ENCODE measurements around the gene NRN1.
A peak's percentile ranks its signal among the peaks of the same experiment; 100 is the strongest.
"Not testable (repeated sequence)": the region's sequence is repeated elsewhere in the genome, so short reads cannot be mapped to it uniquely, and the experiment has no call there.

The NRN1 gene, protein sequence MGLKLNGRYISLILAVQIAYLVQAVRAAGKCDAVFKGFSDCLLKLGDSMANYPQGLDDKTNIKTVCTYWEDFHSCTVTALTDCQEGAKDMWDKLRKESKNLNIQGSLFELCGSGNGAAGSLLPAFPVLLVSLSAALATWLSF

DNA sequence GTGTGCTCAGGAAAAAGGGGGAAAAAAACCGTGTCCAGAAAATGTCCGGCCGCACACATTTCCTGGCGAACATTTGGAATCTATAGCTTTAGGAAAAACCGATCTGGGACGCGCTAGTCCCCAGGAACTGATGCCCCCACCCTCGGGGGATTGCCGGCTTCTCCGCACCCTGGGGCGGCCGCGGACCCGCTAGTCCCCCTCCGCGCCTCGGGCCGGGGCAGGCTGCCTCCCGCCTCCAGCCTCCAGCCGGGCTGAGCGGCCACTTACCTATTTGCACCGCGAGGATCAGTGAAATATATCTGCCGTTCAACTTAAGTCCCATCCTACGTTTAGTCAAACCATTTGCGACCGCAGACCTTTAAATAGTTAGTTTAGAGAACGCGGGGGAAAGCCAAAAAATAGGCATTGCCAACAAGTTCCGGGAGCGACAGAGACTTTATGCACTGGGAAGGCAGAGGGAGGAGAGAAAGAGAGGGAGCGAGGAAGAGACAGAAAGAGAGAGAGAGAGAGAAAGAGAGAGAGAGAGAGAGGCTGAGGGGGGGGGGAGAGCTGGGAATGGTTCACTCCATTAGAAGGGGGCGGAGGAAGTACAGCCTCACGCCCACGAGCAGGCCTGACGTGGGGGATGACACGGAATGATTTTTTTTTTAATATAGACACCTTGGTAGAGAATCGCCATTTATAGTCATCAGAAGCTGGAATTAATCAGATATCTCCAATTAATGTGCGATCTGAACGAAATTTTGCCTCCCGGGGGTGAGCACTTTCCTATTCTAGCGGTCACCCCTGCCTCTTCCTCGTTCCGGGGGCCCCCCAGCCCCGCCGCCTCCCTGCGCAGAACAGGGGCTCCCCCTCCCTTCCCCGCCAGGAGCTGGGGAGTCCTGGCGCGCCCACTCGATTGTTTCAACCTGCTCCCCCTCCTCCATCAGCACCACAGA, at the start of gene NRN1:
NRN1 (minus strand) TSS at position 498 of the 938 bp plus-strand sequence; CDS start at position 322, 176 bp downstream.
- no peak for DNase-seq

DNA sequence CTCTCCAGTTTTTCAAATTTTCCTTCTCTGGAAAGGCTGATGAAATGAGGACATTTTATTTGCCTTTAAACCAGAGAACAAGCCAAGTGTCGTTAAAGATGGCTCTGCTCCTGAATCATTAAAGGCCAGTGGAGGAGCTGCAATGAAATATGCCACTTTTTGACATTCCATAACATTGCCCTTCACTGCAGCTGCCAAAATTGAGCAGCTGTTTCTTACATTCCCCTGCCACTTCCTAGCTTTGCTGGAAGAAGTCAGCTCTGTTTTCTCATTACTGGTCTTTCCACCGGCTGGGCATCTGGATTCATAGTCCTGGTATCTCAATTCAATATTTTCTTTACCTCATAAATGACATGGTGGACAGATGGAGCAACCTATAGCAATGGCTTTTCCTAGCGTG, 45.5 kb upstream of the NRN1 start:
- DNase-seq = no peak

DNA sequence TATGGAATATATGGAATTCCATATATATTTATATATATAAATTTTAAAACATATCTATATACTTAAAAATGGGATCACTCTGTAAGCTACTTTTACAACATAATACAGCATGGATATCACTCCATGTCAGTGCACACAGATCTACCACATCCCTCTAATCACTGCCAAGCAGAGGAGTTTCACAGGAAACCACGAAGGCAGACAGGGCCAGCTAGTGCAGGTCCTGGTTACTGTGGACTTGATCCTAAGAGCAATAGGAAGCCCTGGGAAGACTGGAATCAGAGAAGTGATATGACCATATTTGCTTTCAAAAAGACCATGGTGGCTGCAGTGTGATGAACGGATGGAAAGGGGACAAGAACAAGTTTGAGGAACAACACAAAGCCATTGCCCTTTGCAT, 40.0 kb upstream of the NRN1 start:
- no peak for DNase-seq

DNA sequence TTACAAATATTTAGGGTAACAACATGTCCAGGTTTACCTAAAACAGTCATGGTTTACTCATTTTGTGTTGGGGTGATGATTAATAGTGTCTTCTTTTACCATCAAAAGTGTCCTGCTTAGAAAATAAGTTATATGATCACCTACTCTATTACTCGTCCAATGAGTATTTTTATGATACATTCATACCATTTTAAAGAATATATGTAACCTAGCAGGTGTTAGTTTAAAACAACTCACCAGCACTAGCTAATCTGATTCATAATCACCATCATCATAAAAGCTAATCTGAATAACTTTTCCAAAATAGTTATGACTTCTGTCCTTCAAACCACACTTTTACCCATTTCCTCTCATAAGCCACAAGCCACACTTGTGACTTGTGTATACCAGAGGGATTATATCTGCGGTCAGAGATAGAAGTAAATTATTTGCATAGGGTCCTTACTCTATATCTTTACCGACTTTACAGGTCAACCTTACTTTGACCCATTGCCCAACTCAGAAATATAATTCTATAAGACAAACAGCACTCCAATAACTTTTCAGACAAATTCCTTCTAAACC, 33.3 kb upstream of the NRN1 start:
- DNase-seq = no peak

DNA sequence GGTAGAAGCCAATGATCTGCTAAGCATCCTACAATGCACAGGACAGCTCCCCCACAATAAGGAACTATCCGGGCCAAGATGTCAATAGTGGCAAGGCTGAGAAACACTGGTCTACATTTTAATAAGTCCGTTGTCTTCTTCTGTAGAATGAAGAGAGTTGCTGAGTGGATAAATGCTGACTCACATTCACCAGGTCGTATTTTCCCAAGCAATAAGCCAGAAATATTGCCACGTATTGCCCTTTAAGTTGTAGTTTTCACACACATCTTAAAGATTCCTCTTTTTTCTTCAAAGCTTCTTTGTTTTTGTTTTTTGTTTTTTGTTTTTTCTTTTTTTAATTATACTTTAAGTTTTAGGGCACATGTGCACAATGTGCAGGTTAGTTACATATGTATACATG, 30.5 kb upstream of the NRN1 start:
- DNase-seq = no peak

DNA sequence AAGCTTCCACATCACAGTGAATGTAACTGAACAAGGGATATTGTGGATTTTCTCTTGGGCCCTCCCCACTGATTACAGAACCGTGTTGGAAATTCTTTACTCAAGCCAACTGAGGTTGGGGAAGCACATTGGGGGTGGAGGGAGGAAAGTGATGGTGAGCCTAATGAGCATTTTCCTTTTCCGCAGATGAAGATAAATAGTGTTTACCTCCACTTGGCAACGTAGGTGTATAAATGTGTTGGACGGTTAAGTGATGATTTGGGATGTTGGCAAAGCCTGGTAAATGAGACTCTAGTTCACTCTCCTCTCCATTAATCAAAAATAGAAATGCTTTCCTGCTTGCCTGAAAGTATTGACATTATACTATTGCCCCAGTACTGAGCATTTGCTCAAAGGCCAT, 27.1 kb upstream of the NRN1 start:
- no peak for DNase-seq

DNA sequence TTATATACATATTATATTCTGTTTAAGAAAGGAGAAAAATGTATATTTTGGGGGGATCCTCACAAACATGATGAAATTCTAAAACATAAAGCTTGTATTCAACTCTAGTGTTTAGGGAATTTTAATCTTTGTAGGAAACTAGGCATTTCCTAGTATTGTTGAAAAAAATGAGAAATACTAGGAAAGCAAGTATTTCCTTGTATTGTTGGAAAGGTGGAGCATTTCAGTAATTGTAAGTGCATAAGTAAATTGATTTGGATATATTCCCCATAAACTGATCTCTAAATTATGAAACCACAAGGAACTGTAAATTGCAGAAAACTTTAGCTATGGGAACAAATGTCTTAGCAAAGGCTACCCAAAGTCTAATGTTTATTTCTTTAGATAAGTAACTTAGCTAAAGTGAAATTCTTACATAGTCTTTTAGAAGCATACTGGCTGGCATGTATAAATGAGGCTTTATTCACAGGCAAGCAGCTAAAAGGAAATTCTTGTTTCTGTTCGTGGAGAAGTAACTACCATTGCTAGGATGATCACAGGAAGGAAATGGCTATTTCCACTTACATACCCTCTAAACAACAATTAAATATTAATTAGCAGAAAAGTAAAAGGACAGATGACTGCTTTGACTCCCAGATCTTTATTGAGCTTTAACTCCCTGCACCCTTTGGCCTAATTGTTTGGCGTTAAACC, 19.9 kb upstream of the NRN1 start:
- no peak for DNase-seq

DNA sequence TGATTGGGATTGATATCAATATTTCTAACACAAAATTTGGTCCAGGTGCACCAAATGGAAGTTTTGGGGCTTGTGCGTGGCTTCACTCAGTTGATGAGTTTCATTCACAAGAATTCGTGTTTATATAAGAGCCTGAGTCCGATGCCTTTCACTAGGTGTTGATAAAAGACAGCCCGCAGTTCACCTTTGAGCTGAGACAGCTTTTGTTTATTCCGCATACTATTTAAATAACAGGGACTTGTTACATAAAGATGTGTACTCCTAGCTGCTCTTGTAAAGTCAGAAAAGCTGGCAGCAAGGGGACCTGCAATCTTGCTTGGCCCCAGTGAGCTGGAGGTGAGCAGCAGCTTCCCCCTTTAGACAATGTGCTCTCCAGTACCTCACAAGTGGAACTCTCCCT, 19.0 kb upstream of the NRN1 start:
- no peak for DNase-seq

DNA sequence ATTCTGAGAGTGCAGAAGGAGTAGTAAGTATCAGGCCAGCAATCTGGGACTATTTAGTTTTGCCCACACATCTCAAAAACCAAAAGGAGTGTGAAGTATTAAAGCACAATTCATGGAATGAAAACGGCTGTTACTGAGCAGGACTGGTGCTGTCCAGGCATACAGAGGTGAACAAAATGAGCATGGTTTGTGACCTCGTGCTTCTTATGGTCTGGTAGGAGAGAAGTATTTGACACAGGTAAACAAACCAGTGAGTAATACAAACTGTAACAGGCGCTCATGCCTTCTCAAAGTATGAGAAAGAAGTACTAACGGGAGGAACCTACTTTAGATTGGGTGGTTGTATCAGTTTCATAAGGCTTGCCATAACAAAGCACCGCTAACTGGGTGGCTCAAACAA, 17.5 kb upstream of the NRN1 start:
- no peak for DNase-seq

DNA sequence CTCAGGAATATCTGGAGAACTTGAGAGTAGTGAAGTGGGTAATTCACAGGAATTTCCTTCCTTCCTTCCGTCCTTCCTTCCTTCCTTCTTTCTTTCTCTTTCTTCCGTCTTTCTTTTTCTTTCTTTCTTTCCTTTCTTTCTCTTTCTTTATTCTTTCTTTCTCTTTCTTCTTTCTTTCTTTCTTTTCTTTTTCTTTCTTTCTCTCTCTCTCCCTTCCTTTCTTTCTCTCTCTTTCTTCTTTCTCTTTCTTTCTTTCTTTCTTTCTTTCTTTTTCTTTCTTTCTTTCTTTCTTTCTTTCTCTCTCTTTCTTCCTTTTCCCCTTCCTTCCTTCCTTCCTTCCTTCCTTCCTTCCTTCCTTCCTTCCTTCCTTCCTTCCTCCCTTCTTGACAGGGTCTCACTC, 16.1 kb upstream of the NRN1 start:
- not testable (repeated sequence) for DNase-seq

DNA sequence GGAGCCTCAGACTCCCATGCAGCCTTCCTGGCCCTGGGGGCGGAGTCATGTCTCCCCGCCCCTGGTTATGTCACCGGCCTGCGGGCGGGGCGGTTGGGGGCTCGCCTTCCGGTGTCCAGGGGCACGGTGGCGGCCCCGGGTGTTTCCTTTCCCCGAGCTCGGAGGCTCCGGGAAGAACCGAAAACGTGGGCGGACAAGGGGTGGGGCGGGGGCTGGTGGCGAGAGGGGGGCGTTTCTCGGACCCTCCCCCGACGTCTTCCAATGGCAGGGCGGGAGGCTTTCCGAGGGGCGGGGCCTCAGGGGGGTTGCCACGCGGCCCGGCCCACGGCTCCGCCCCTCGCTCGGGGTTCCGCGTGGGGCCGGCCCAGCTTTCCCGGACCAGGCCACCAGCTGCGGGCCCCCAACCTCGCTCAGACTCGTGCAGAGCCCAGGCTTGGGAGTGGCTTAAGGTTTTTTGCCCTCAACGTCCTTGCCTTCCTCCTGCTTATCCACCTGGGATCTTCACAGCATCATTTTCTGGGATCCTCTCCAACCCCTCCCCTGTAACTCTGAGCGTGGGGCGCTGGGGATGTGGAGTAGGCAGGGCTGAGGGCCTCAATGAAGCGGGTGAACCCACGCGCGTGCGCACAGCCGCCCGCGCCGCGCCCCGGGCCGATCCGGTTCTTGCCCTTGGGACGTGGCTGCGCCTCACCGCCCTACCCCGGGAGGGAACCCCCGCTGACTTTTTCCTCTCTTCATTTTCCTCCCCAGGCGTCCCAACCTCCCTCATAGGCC, 2.1 kb upstream of the NRN1 start:
- DNase-seq = peak; percentile 65

DNA sequence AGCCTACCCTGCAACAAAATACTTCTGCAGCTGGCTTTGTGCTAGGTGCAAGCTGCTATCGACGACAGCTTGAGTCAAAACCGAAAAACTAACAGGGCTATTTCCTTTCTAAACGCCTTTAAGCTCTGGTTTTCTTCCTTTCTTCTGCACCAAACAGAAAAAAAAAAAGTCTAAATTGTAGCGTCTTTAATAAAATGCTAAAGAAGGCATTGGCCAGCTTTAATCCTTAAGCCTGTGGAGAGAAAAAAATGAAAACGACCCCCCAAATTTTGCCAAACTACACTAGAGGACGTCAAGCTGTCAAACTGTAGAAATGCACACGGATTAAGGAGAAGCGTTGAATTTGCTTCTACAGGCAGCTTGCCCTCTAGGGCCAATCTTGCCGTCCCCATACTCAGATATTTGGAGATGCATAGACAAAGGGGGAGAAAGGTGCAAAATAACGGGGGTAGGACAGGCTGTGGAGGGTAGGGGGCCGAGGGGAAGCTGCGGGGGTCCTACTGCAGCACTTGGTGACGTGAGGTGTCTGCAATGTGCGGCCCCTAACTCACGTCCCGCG, 1.4 kb upstream of the NRN1 start:
- DNase-seq = no peak

DNA sequence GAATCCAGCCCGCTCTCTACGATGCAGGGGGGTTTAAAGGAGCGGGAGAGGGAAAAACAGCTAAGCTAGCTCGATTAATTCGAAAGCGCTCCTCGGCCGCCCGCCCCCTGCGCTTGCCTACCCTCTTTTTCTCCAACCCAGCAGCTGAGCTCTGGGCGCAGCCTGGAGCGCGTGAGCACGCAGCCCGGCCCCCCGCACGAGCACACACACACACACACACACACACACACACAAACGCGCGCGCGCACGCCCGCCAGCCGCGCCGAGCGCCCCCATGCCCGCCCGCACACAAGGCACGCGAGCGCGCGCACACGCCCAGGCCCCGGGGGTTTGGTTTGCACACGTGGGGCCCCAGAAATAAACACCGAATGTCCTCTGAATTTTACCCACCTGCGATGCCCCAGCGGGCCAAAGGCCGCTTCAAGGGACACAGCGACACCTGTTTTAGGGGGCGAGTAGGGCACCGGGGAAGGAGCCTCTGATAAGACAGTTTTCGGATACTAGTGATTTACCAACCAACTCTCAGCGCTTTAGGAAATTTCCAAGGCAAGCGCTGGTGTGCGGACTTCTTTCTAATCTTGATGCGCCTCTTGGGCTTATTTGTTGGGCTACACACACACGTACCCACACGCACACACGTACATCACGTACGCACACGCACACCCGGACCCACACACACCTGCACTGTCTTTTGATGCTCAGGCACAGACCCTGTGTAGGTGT, 802 bp upstream of the NRN1 start:
- peak; percentile 6 for DNase-seq

DNA sequence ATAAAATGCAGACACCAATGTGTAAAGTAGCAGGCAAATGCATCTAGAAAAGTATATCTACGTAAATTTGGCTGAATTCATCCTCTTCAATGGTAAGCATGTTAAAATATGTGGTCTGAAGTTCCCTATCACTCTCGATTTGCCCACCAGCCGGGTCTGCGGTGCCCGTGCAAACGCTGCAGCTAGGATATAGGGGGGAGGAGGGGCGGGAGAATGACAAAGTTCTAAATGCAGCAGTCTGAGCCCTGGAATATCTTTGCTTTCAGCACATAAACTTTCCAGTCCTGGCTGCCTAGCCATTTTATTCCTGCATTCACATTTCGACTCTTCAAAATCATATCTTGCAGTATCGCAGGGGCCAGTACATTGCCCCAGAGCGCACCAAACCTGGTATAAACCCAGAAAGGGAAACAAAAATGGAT, 708 bp downstream of the NRN1 start:
- DNase-seq = no peak

DNA sequence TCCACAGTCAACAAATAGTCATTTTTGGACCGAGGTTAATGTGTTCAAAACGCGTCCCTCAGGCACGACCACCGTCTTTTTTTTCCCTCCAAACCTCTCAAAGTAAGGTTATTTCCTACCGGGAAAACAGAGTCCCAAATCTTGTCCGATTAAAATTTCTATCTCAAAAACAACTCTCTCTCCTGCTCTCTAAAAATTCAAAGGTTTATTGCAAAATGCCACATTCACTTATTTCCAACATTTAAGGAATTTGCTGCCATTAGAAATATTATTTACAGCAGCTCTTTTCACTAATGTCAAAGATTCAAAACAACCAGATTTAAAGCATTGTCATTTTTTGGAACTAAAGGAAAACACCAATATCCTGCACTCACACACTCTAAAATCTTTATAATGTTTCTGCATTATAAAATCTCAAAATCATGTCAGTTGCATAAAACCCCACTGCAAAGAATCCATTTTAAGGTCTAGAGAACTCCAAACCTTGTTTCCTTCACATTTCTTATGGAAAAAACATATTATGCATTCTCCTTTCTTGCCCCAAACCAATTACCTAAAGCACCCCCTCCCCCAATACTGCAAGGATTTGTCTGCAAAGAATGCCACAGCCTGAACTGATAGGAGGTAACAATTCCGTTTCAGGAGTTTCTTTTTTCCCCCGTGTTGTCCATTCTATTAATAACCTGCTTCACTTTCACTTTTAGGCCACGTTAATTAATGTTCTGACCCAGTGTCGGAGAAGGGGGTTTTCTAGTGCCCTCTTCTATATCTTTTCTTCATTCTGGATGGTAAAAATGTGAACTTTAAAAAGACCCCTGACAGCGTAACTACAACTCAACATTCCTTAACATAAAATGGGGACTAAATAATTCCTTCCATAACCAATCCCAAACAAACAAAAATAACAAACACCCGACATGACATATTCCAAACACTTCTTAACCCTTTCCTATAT, 1.4 kb downstream of the NRN1 start:
- DNase-seq = no peak

DNA sequence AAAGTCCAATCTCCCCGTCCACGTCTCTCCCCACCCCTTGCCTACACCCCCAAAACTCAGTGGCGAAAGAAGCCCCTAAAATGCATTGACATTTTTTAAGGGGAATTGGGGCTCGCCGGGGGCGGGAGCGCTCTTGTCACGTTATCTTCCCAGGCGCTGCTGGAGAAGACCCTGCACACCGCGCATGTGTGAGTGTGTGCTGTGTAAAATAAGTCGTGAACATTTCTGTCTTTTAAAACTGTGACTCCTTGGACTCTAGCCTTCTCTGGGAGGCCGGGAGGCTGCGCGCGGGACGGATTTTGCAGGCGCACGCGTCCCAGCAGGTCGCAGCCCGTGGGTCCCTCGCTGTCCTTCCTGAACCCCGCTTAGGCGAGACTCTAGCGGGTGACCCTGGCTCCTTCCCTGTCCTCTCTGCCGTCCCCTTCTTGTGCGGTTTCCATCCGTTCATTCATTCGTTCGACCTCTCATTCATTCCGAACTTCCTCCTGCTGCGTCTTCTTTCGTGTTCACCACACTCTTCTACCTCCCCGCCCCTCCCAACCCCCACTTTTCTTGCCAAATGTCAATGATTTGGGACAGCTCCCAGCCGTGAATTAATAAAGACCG, 2.2 kb downstream of the NRN1 start:
- no peak for DNase-seq

DNA sequence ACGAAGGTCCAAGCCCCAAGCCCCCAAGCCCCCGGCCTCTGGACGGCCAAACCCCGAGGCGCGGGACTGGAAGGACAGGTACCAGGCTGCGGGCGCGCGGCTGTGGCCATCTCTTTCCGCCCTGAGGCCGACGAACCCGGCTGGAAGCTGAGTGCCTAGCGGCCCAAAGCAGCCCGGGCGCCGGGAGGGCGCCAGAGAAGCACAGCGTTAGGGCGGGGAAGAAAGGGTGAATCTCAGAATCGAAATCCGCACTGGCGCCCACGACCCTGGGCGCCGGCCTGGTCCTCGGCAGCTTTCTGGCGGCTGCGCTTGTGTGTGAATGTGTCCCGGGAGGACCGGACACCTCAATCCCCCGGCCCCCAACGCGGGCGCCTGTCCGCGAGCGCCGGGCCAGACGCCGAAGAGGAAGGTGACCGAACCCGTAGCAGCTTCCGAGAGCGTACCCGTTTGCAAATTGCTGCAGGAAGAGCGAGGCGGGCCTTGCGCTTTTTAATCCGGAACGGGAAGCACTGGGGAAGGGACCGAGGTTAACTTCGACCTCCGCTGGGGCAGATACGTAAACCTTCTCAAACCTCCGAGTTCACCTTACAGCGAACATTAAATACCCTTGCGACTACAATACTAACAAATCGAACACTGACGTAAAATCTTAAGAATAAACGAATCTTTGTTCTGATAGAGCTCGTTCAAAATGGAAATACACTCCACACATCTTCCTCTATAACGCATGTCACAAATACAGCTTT, 2.9 kb downstream of the NRN1 start:
- DNase-seq = no peak

DNA sequence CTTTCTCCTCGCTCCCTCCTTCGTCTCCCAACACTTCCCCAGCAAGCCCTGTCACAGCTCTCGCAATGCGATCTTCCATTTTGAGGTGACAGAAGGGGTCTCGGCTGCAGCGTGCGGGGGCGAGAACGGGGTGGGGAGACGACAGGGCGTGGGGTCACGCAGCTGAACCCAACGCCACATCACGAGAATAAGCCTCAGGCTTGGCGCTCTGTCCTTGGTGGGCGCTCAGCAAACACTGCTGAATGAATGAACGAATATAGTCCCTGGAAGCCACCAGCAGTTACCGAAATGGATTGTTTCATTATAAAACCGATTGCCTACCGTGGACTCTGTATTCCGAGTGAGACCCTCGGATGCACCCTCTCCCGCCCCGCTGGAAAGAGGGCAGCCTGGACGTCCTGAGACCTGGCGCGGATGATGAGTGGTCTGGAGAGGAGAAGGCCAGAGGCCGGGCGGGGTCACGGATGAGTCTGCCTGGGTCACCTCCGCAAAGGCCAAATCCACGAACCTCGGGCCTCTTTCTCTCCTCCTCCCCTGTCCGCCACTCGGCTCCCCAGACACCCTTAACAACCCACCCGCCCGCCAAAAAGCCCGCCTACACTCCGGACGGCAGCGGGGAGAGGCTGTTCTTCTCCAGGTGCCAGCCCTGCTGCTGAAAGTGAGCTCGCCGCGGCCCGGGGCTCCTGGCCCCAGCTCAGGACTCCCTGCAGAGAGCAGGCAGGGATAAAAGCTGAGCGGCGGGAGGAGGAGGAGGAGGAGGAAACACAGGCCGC, 3.7 kb downstream of the NRN1 start:
- DNase-seq = no peak
